ENCODE data around the gene MARCHF2.

GRCh38 chr19:8421484-8422461 lies 8.7 kb downstream of the MARCHF2 start:
- no peak for TF ChIP-seq EP300 (IDR thresholded peaks at IDR 0.05; ENCODE audit: borderline replicate concordance)
- TF ChIP-seq TCF12 (IDR thresholded peaks at IDR 0.05; ENCODE audit: low read depth): no peak
- no peak for TF ChIP-seq CREB1 (IDR thresholded peaks at IDR 0.05; ENCODE audit: low read depth)
- no peak for TF ChIP-seq CEBPB (IDR thresholded peaks at IDR 0.05)
- no peak for TF ChIP-seq FOXM1 (IDR thresholded peaks at IDR 0.05; ENCODE audit: borderline replicate concordance, low read depth)
- TF ChIP-seq USF1 (IDR thresholded peaks at IDR 0.05): no peak
- no peak for TF ChIP-seq RAD21 (IDR thresholded peaks at IDR 0.05; ENCODE audit: low read depth)
- no peak for TF ChIP-seq MAX (IDR thresholded peaks at IDR 0.05)
- TF ChIP-seq REST (IDR thresholded peaks at IDR 0.05; ENCODE audit: low read depth): no peak
- TF ChIP-seq TEAD4 (IDR thresholded peaks at IDR 0.05): no peak
- no peak for TF ChIP-seq NFIC (IDR thresholded peaks at IDR 0.05)
- TF ChIP-seq TAF1 (IDR thresholded peaks at IDR 0.05; ENCODE audit: low read depth): no peak
- TF ChIP-seq EGR1 (IDR thresholded peaks at IDR 0.05): no peak
- TF ChIP-seq ZBTB7A (IDR thresholded peaks at IDR 0.05; ENCODE audit: low read depth): no peak

Measured in Ishikawa (cell line).